Stimulated activated naive CD4-positive, alpha-beta T cell treated with Interleukin-2 at 50 U/mL for 16 hours (primary cell): ENCODE measurements around the gene ATRNL1.
"Not testable (repeated sequence)": the region's sequence is repeated elsewhere in the genome, so short reads cannot be mapped to it uniquely, and the experiment has no call there.

Source experiments
- DNase-seq: peaks from one replicate; lab custom pipeline; 2025; lab: John Stamatoyannopoulos, UW

Gene ATRNL1

GRCh38 chr10:115214829-115215228 is 121.7 kb downstream of the ATRNL1 start:
- DNase-seq, result no peak

GRCh38 chr10:115219203-115219602 is 126.0 kb downstream of the ATRNL1 start:
- DNase-seq, result no peak

GRCh38 chr10:115222039-115222438 is 128.9 kb downstream of the ATRNL1 start:
- no peak for DNase-seq

- no peak for DNase-seq
Measured at GRCh38 chr10:115239761-115240160, 146.6 kb downstream of the ATRNL1 start.

GRCh38 chr10:115250784-115251183 is 157.6 kb downstream of the ATRNL1 start:
- DNase-seq, result no peak

- not testable (repeated sequence) for DNase-seq
Measured at GRCh38 chr10:115253765-115254164, 160.6 kb downstream of the ATRNL1 start.

GRCh38 chr10:115272482-115272881 is 179.3 kb downstream of the ATRNL1 start:
- DNase-seq, result no peak

GRCh38 chr10:115278294-115278693 is 185.1 kb downstream of the ATRNL1 start:
- DNase-seq, result no peak

GRCh38 chr10:115295213-115295805 is 202.1 kb downstream of the ATRNL1 start:
- no peak for DNase-seq

- no peak for DNase-seq
Measured at GRCh38 chr10:115300080-115300479, 206.9 kb downstream of the ATRNL1 start.

GRCh38 chr10:115319669-115320068 is 226.5 kb downstream of the ATRNL1 start:
- not testable (repeated sequence) for DNase-seq

- no peak for DNase-seq
Measured at GRCh38 chr10:115321360-115321759, 228.2 kb downstream of the ATRNL1 start.

- no peak for DNase-seq
Measured at GRCh38 chr10:115328331-115328730, 235.2 kb downstream of the ATRNL1 start.

GRCh38 chr10:115335366-115335765 is 242.2 kb downstream of the ATRNL1 start:
- no peak for DNase-seq

GRCh38 chr10:115355162-115355760 is 262.1 kb downstream of the ATRNL1 start:
- DNase-seq, result no peak

- not testable (repeated sequence) for DNase-seq
Measured at GRCh38 chr10:115367920-115368319, 274.8 kb downstream of the ATRNL1 start.

- no peak for DNase-seq
Measured at GRCh38 chr10:115379064-115379463, 285.9 kb downstream of the ATRNL1 start.

- no peak for DNase-seq
Measured at GRCh38 chr10:115384665-115385064, 291.5 kb downstream of the ATRNL1 start.

GRCh38 chr10:115390607-115391006 is 297.4 kb downstream of the ATRNL1 start:
- DNase-seq, result no peak

GRCh38 chr10:115398026-115398425 is 304.9 kb downstream of the ATRNL1 start:
- no peak for DNase-seq

GRCh38 chr10:115402699-115403098 is 309.5 kb downstream of the ATRNL1 start:
- no peak for DNase-seq

- DNase-seq, result not testable (repeated sequence)
Measured at GRCh38 chr10:115405838-115406237, 312.7 kb downstream of the ATRNL1 start.

- no peak for DNase-seq
Measured at GRCh38 chr10:115409347-115409746, 316.2 kb downstream of the ATRNL1 start.
